ENCODE measurements around the gene MOV10L1. TPM values are rescaled to one million over a fixed set of nuclear protein-coding genes. Genes with fewer than 3 reads are reported as not detected.

The MOV10L1 gene
- total RNA-seq, 2 donors from 2014 or later: 0.36 to 18.9 TPM

DNA sequence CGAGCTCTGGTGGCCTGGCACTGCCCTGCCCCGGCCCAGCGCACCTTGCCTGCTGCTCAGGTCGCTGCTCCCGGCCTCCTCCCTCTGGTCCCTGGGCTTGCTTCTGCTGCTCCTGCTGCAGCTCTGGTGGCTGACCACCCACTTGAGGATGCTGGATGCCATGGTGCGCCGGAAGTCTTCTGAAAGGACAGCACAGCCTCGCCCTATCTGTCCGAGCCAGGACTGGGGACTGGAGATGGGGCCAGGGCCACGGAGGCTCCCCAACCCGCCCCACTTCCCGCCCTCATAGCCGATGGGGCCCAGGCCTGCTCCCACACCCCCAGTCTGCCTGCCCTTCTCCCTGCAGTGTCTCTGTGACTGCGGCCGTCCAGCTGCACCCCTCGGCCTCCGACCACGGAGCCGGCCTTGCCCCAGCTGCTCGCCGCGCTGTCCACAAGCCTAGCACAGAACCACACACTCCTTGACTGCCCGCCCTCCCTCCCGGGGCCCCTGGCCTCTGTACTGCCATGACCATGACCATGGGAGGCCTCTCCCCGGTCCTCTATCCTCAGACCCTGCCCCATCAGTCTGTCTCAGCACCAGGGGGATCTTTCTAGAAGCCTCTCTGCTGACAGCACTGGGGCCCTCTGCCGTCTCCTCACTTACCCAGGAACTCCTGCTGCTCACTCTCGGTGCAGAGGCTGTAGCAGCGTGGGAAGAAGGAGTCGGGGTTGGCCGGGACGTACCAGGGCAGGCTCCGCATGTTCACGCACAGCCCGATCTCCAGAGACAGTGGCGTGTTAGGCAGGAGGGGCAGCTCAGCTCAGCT is 44.4 kb upstream of the MOV10L1 start:
- Histone ChIP-seq H3K4me3 (no peak overlapping the region), H3K27me3 (replicated peaks; ENCODE audit: insufficient read depth) (no peaks in the 10 kb centered on the region), H3K9me3 (no peaks in the 10 kb centered on the region), H3K27ac (no peak overlapping the region), H3K36me3 (no peaks in the 10 kb centered on the region), H3K4me1 (replicated peaks) (no peaks in the 10 kb centered on the region)
- no peak for DNase-seq (ENCODE audit: low spot score)
- WGBS: 78% methylated on average over 35 of the region's 35 CpGs
- intact Hi-C loops (cut with DNase I): no loop called here
- TF ChIP-seq POLR2A (IDR thresholded peaks at IDR 0.05): no peak
- TF ChIP-seq POLR2AphosphoS5 (IDR thresholded peaks at IDR 0.05): no peak
- TF ChIP-seq, protein P1, sequence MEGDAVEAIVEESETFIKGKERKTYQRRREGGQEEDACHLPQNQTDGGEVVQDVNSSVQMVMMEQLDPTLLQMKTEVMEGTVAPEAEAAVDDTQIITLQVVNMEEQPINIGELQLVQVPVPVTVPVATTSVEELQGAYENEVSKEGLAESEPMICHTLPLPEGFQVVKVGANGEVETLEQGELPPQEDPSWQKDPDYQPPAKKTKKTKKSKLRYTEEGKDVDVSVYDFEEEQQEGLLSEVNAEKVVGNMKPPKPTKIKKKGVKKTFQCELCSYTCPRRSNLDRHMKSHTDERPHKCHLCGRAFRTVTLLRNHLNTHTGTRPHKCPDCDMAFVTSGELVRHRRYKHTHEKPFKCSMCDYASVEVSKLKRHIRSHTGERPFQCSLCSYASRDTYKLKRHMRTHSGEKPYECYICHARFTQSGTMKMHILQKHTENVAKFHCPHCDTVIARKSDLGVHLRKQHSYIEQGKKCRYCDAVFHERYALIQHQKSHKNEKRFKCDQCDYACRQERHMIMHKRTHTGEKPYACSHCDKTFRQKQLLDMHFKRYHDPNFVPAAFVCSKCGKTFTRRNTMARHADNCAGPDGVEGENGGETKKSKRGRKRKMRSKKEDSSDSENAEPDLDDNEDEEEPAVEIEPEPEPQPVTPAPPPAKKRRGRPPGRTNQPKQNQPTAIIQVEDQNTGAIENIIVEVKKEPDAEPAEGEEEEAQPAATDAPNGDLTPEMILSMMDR (IDR thresholded peaks at IDR 0.05): no peak

DNA sequence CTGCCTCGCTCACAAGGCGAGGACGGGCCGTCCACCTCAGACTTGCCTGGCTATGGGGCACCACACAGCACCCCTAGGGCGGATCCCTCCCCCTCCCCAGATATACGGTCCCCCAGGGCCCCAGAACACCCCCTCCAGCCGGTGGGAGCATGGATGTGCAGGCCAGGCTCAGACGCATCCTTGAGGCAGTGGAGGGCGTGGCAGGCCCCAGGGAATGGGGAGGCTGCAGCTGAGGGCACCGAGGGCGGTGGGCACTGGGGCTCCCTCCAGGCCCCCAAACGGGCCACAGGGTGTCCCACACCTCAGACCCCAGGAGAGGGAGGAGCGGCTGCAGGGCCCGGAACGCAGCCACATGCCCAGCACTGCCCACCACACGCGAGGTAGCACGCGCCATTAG is 43.8 kb upstream of the MOV10L1 start:
- TF ChIP-seq, protein P1 (IDR thresholded peaks at IDR 0.05): no peak
- TF ChIP-seq POLR2A (IDR thresholded peaks at IDR 0.05): no peak
- no peaks in the 10 kb centered on the region for H3K9me3 ChIP-seq
- no peak overlapping the region for H3K4me3 ChIP-seq
- no peaks in the 10 kb centered on the region for H3K27me3 ChIP-seq (replicated peaks; ENCODE audit: insufficient read depth)
- no peaks in the 10 kb centered on the region for H3K4me1 ChIP-seq (replicated peaks)
- H3K27ac ChIP-seq: no peak overlapping the region
- no peaks in the 10 kb centered on the region for H3K36me3 ChIP-seq
- intact Hi-C loops (cut with DNase I): no loop called here
- 75% methylated on average over 18 of the region's 19 CpGs for WGBS
- no peak for DNase-seq (ENCODE audit: low spot score)

DNA sequence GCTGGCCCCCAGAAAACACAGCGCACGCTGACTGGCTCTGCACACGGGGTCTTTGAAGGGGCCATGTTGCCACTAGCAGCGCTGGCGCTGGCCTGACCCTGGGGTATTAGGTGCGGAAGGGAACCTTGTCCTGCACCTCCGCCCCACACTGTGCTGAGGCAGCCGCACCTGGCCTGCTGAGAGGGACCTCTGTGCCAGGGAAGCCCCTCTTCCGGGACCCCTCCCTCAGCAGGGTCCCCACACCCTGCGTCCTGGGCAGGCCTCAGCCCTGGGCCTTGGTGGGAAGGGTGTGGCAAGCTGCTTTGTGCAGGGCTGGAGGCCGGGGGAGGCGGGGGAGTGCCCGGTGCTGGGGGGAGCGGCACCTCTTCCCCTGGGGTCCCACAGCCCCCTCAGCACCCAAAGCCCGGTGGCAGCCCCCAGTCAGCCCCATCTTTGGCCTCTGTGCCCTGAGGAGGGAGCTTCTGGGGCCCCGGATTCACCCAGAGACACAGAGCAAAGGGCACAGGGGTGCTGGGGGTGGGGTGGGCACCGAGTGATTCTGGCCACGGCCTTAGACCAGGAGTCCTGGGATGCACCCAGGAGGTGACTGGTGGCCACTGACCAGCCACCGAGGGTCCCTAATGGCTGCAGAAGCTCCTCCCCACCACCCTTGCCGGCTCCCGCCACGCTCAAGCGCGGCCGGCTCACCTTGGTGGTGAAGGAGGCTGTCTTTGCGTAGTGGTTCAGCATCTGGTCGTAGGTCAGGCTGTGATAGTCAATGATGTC is 43.1 kb upstream of the MOV10L1 start:
- Histone ChIP-seq H3K27me3 (replicated peaks; ENCODE audit: insufficient read depth) (no peaks in the 10 kb centered on the region), H3K4me1 (replicated peaks) (no peaks in the 10 kb centered on the region), H3K9me3 (no peaks in the 10 kb centered on the region), H3K4me3 (no peak overlapping the region), H3K27ac (no peak overlapping the region), H3K36me3 (no peaks in the 10 kb centered on the region)
- 88% methylated on average over 27 of the region's 27 CpGs for WGBS
- TF ChIP-seq, protein P1 (IDR thresholded peaks at IDR 0.05): no peak
- TF ChIP-seq POLR2A (IDR thresholded peaks at IDR 0.05) (no peak), POLR2AphosphoS5 (IDR thresholded peaks at IDR 0.05) (no peak)
- intact Hi-C loops (cut with DNase I): no loop called here
- no peak for DNase-seq (ENCODE audit: low spot score)

DNA sequence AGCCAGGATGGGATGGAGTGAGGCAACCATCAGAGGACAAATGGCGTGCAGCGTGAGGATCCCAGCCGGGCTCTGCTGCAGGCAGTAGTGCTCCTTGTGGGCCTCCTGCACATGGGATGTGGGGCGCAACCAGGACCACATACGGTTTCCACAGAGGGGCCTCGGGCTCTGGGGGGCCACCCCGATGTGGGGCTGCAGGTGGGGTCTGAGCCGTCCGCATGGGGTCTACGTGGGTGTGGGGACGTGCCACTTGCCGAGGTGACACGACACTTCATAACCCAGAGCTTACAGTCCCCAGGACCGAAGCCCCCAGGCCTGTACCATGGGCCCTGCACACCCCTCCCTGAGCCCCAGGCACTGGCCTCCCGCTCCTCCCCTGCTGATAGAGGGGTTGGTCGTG is 42.5 kb upstream of the MOV10L1 start:
- Histone ChIP-seq H3K4me1 (replicated peaks) (no peaks in the 10 kb centered on the region), H3K9me3 (no peaks in the 10 kb centered on the region), H3K27me3 (replicated peaks; ENCODE audit: insufficient read depth) (no peaks in the 10 kb centered on the region), H3K27ac (no peak overlapping the region), H3K36me3 (no peaks in the 10 kb centered on the region), H3K4me3 (no peak overlapping the region)
- no peak for DNase-seq (ENCODE audit: low spot score)
- TF ChIP-seq, protein P1 (IDR thresholded peaks at IDR 0.05): no peak
- TF ChIP-seq POLR2AphosphoS5 (IDR thresholded peaks at IDR 0.05): no peak
- TF ChIP-seq POLR2A (IDR thresholded peaks at IDR 0.05): no peak
- intact Hi-C loops (cut with DNase I): no loop called here
- 90% methylated on average over 10 of the region's 16 CpGs for WGBS
